GM21576 (cell line): Measurements from ENCODE around the gene SEC14L5.
"Not testable (repeated sequence)": the region's sequence is repeated elsewhere in the genome, so short reads cannot be mapped to it uniquely, and the experiment has no call there.

Experiments
- ATAC-seq: cut with Tn5 transposase; IDR thresholded peaks from one replicate; pipeline ENCODE4 v1.9.1; 2021; ENCODE audit warnings: mild to moderate bottlenecking, moderate library complexity; ENCODE audit not compliant: unreplicated experiment

The SEC14L5 gene

GRCh38 chr16:4928227-4928626, 29.9 kb upstream of the SEC14L5 start:
- no peak for ATAC-seq

- not testable (repeated sequence) for ATAC-seq
Observed at GRCh38 chr16:4929619-4930018, 28.5 kb upstream of the SEC14L5 start.

GRCh38 chr16:4931381-4931780, 26.7 kb upstream of the SEC14L5 start:
- ATAC-seq = no peak

GRCh38 chr16:4933433-4933832, 24.7 kb upstream of the SEC14L5 start:
- no peak for ATAC-seq

GRCh38 chr16:4933871-4934395, 24.2 kb upstream of the SEC14L5 start:
- no peak for ATAC-seq

GRCh38 chr16:4934591-4934990, 23.5 kb upstream of the SEC14L5 start:
- no peak for ATAC-seq

GRCh38 chr16:4935241-4935855, 22.8 kb upstream of the SEC14L5 start:
- no peak for ATAC-seq

- ATAC-seq = no peak
Observed at GRCh38 chr16:4936181-4936990, 21.7 kb upstream of the SEC14L5 start.

GRCh38 chr16:4936991-4937781, 20.9 kb upstream of the SEC14L5 start, which contains the start of gene PPL:
Gene PPL, minus strand, starts transcription at chr16:4937148. Its CDS starts 103 bp downstream, at chr16:4937045.
- ATAC-seq = no peak

- no peak for ATAC-seq
Observed at GRCh38 chr16:4937782-4938682, 20.1 kb upstream of the SEC14L5 start.

GRCh38 chr16:4938683-4939030, 19.5 kb upstream of the SEC14L5 start:
- no peak for ATAC-seq

- ATAC-seq = no peak
Observed at GRCh38 chr16:4940719-4941118, 17.4 kb upstream of the SEC14L5 start.

GRCh38 chr16:4942481-4942880, 15.6 kb upstream of the SEC14L5 start:
- no peak for ATAC-seq

- no peak for ATAC-seq
Observed at GRCh38 chr16:4944333-4945281, 13.5 kb upstream of the SEC14L5 start.

- no peak for ATAC-seq
Observed at GRCh38 chr16:4945560-4946502, 12.3 kb upstream of the SEC14L5 start.

- ATAC-seq = no peak
Observed at GRCh38 chr16:4946917-4947316, 11.2 kb upstream of the SEC14L5 start.

- no peak for ATAC-seq
Observed at GRCh38 chr16:4947722-4948503, 10.2 kb upstream of the SEC14L5 start.
